DLD1 (cell line): ENCODE data around the gene RAI1.
"Not testable (repeated sequence)": the region's sequence is repeated elsewhere in the genome, so short reads cannot be mapped to it uniquely, and the experiment has no call there.

Experiments used
- in situ Hi-C: cut with HindIII; loops from 2 replicates; pipeline ENCODE4 v1.10.0; 2017; ENCODE audit warnings: low sequenced_read_pairs

RAI1 gene

GRCh38 chr17:17795946-17796786 lies 114.9 kb downstream of the RAI1 start:
- in situ Hi-C loops, result no loop called here

DNA sequence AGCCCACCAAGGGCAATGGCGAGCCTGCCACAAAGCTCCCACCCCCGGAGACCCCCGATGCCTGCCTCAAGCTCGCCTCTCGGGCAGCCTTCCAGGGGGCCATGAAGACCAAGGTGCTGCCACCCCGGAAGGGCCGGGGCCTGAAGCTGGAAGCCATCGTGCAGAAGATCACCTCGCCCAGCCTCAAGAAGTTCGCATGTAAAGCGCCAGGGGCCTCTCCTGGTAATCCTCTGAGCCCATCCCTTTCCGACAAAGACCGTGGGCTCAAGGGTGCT lies 115.5 kb downstream of the RAI1 start:
- in situ Hi-C loops, result no loop called here

DNA sequence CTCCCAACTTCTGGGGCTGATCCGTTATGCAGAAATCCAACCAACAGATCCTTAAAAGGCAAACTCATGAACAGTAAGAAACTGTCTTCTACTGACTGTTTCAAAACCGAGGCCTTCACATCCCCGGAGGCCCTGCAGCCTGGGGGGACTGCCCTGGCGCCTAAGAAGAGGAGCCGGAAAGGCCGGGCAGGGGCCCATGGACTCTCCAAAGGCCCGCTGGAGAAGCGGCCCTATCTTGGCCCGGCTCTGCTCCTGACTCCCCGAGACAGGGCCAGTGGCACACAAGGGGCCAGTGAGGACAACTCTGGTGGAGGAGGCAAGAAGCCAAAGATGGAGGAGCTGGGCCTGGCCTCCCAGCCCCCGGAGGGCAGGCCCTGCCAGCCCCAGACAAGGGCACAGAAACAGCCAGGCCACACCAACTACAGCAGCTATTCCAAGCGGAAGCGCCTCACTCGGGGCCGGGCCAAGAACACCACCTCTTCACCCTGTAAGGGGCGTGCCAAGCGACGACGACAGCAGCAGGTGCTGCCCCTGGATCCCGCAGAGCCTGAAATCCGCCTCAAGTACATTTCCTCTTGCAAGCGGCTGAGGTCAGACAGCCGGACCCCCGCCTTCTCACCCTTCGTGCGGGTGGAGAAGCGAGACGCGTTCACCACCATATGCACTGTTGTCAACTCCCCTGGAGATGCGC lies 116.0 kb downstream of the RAI1 start:
- in situ Hi-C loops, result no loop called here

DNA sequence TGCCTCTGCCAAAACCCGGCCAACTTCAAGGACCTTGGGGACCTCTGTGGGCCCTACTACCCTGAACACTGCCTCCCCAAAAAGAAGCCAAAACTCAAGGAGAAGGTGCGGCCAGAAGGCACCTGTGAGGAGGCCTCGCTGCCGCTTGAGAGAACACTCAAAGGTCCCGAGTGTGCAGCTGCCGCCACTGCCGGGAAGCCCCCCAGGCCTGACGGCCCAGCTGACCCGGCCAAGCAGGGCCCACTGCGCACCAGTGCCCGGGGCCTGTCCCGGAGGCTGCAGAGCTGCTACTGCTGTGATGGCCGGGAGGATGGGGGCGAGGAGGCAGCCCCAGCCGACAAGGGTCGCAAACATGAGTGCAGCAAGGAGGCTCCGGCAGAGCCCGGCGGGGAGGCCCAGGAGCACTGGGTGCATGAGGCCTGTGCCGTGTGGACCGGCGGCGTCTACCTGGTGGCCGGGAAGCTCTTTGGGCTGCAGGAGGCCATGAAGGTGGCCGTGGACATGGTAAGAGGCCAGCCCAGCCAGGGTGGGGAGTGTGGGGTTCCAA lies 116.8 kb downstream of the RAI1 start:
- in situ Hi-C loops, result no loop called here

- in situ Hi-C loops, result no loop called here
Measured at GRCh38 chr17:17798573-17799255, 117.5 kb downstream of the RAI1 start.

DNA sequence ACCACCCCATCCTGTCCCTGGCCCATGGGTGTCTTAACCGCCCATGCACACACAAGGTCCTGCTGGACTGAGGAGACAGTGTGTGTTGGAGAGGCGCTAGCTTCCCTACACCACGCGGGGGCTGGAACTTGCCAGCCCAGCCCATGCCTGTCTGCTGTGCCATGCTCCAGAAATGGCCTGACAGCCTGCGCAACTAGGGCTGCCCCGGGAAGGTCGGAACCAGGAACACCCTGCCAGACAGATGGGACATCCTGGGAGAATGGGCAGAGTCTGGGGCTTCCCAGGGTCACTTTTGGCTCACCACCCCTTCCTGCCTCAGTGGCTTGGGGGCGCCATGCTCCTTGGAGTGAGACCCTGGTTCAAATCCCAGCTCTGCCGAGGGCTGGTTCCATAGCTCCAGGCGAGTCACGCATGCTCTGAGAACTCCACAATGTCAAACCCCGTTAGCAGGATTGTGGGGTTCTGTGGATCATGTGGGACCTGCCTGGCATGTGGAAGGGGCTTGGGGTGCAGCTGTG lies 119.3 kb downstream of the RAI1 start:
- in situ Hi-C loops, result no loop called here

GRCh38 chr17:17801800-17802481 lies 120.7 kb downstream of the RAI1 start:
- in situ Hi-C loops, result no loop called here

DNA sequence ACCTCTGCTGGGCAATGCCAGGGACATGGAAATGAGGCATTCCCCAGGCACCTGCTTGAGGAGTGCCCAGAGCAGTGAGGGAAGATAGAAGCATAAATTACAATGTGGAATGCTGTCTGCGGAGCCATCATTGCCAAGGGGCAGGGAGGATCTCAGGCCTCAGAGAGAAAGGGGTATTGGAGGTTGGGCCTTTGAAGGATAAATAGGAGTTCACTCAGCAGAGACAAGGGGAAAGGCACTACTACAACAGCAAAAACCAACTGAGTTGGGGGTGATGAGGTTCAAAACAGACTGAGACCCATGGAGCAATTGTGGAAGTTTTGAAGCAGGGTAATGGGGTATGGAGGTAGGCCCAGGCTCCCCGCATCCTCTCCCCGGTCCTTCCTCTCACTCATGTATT lies 122.7 kb downstream of the RAI1 start:
- in situ Hi-C loops, result no loop called here

GRCh38 chr17:17805575-17805974 lies 124.3 kb downstream of the RAI1 start:
- in situ Hi-C loops, result no loop called here

- in situ Hi-C loops, result no loop called here
Measured at GRCh38 chr17:17806035-17806434, 124.8 kb downstream of the RAI1 start.

DNA sequence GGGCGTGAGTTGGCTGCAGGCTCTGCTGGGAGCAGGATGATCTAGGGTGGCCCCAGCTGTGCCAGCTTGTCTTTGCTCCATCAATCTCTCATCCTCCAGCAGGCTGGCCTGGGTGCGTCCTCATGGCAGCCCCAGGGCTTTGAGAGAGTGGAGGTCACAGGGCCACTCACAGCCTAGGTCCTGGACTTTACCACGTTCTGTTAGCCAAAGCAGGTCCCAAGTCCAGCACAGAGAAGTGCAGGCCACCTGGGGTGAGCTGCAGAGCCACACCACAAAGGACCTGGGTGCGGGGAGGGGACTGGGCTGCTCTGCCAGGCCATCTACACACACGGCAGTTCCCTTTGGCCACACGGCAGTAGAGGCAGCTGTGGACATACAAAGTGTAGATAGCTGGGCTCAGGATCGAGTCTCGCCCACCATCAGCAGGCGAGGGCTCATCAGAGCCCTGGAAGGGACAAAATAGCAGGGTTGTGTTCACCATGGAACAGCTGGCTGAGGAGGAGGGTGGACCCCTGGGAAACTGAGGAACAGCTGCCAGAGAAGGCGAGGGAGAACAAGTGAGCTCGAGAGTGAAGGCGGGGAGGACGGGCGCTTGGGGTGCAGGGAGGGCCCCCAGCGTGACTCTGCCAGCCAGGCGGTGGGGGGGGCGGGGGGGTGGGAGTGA lies 125.5 kb downstream of the RAI1 start:
- in situ Hi-C loops, result no loop called here

GRCh38 chr17:17807440-17807839 lies 126.2 kb downstream of the RAI1 start:
- in situ Hi-C loops, result no loop called here

- in situ Hi-C loops, result not testable (repeated sequence)
Measured at GRCh38 chr17:17808200-17808599, 126.9 kb downstream of the RAI1 start.

GRCh38 chr17:17808706-17809432 lies 127.6 kb downstream of the RAI1 start:
- in situ Hi-C loops, result no loop called here

DNA sequence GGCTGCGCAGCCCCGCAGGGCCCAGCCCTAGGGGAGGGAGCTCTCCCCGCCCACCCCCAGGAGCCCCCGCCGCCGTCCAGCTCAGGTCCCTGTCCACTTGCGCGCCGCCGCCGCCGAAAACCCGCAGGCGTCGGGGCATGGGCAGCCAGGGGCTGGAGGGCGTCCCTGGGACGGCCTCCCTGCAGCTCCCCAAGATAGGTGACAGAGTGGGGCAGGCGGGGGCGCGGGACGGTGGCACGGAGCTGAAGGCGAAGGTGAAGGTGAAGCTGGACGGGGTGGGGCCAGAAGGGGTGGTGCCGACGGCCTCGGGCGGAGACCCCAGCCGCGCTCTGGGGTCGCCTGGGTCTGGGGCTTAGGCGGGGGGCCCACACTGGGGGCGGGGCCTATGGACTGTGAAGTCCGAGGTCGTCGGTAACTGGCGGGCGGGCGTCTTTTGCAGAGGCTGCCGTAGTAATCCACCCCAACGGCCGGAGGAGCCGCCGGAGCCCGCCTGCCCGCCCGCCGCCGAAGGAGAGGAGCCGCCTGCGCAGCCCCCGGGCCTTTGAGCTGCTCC lies 128.3 kb downstream of the RAI1 start:
- in situ Hi-C loops, result no loop called here

GRCh38 chr17:17810084-17810894 lies 129.0 kb downstream of the RAI1 start:
- in situ Hi-C loops, result no loop called here

DNA sequence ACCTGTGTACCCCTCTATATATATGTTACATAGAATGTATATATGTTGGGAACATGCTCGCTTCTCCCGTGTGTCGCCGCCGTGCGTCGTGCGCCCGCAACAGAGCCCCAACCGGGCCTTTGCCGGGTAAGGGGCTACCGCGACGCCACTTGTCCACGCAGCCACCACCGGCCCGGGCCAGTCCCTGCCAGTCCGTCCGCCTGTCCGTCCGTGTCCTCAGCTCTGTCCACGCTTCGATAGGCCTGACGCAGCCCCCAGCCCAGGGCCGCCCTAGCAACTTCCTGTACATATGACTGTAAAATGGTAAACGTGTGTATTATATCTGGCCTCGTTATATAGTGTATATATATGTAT lies 129.6 kb downstream of the RAI1 start:
- in situ Hi-C loops, result no loop called here

- in situ Hi-C loops, result no loop called here
Measured at GRCh38 chr17:17811381-17812210, 130.3 kb downstream of the RAI1 start.
